ENCODE measurements around the gene STARD4. TPM values are rescaled to one million over a fixed set of nuclear protein-coding genes. Genes with fewer than 3 reads are reported as not detected.
A peak's percentile ranks its signal among the peaks of the same experiment; 100 is the strongest.

The STARD4 gene
- total RNA-seq, 4 donors from 2014 or later: 8.5 to 21.3 (median 12.1) TPM

GRCh38 chr5:111511831-111512374, 432 bp downstream of the STARD4 start:
- no peaks in the 10 kb centered on the region for H3K36me3 ChIP-seq
- peak; percentile 17 to 21 for DNase-seq (ENCODE audit: low spot score in 2 of 2)

DNA sequence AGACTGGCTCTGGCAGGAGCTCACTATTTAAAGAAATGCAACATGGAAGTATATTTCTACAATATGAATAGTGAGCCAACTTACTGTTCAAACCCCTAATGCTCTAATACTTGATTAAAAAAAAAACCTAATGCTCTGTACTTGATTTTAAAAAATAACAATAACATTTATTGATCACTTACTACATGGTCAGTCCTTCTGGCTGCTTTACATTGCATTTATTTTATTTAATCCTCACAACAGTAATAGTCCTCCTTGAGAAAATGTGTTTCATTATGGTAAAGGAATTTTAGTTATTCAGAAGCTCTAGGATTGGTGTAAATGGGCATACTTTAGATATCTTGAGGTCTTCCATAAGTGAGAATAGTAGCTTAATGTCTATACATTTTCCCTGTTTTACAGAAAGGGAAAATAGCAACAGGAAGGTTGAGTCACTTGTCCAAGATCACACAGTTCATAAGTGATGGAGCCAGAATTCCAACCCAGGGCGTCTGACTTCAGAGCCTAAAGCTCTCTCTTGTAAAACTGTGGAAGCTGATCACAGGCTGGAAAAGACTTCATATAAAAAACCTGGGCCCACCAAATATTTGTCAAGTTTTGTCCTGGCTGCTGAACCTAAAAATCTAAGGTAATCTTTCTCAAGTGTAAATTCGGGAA, 1.0 kb downstream of the STARD4 start:
- Histone ChIP-seq H3K4me3 (peak overlapping the region; percentile 78 to 90 (median 83)), H3K36me3 (no peaks in the 10 kb centered on the region), H3K4me1 (peaks cover 0 to 33% (median 1%) of the 10 kb centered on the region in 4 donors), H3K27ac (peak overlapping the region; percentile 87 to 94 (median 90)), H3K27me3 (no peaks in the 10 kb centered on the region), H3K9me3 (no peaks in the 10 kb centered on the region)
- 2 to 3% methylated on average over 2 of the region's 2 CpGs for WGBS, 2 donors
- DNase-seq (ENCODE audit: low spot score in 2 of 2): no peak
- TF ChIP-seq POLR2A (IDR thresholded peaks at IDR 0.05) (no peak), EP300 (IDR thresholded peaks at IDR 0.05) (no peak), CTCF (IDR thresholded peaks at IDR 0.05) (no peak)

More at GRCh38 chr5:111511831-111512374, 432 bp downstream of the STARD4 start:
- peaks cover 0 to 33% (median 1%) of the 10 kb centered on the region in 4 donors for H3K4me1 ChIP-seq
- TF ChIP-seq CTCF (IDR thresholded peaks at IDR 0.05): no peak
- TF ChIP-seq EP300 (IDR thresholded peaks at IDR 0.05): no peak
- no peak for TF ChIP-seq POLR2A (IDR thresholded peaks at IDR 0.05)
- H3K27ac ChIP-seq: peak overlapping the region; percentile 87 to 94 (median 90)
- H3K9me3 ChIP-seq: no peaks in the 10 kb centered on the region
- peak overlapping the region; percentile 78 to 90 (median 83) for H3K4me3 ChIP-seq
- H3K27me3 ChIP-seq: no peaks in the 10 kb centered on the region
- 1% methylated on average over 25 to 26 of the region's 32 CpGs for WGBS, 2 donors

DNA sequence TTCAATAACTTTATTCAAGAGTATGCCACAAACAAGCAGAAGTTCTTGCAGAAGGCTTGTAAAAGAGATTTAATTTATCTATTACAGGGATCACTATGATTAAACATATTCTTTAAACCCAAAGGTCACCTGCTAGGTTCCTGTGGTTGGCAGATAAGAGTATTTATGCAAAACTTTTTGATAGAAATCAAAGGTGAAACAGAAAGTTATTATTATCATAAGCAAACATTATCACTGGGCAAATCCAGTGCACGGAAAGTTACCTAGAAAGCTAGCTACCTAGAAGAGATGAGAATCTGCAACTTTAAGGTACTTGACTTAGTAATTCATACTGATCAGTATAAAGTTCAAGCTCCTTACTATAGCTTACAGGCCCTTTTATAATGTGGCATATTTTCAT, 3.2 kb downstream of the STARD4 start:
- H3K27me3 ChIP-seq: no peaks in the 10 kb centered on the region
- H3K9me3 ChIP-seq: no peaks in the 10 kb centered on the region
- no peak for DNase-seq (ENCODE audit: low spot score in 2 of 2)
- H3K4me3 ChIP-seq: no peak overlapping the region
- no peak overlapping the region for H3K27ac ChIP-seq
- WGBS, 2 donors: 84 to 87% methylated on average over 1 of the region's 1 CpG
- no peaks in the 10 kb centered on the region for H3K36me3 ChIP-seq
- peaks cover 0 to 38% (median 1%) of the 10 kb centered on the region in 4 donors for H3K4me1 ChIP-seq
- no peak for TF ChIP-seq CTCF (IDR thresholded peaks at IDR 0.05)
- no peak for TF ChIP-seq EP300 (IDR thresholded peaks at IDR 0.05)
- TF ChIP-seq POLR2A (IDR thresholded peaks at IDR 0.05): no peak

- no peak overlapping the region for H3K27ac ChIP-seq
- 94 to 95% methylated on average over 4 of the region's 4 CpGs for WGBS, 2 donors
- DNase-seq (ENCODE audit: low spot score in 2 of 2): no peak
- peaks cover 0 to 27% (median 1%) of the 10 kb centered on the region in 4 donors for H3K4me1 ChIP-seq
- H3K36me3 ChIP-seq: no peaks in the 10 kb centered on the region
- no peaks in the 10 kb centered on the region for H3K9me3 ChIP-seq
- no peaks in the 10 kb centered on the region for H3K27me3 ChIP-seq
- no peak overlapping the region for H3K4me3 ChIP-seq
- TF ChIP-seq CTCF (IDR thresholded peaks at IDR 0.05) (no peak), EP300 (IDR thresholded peaks at IDR 0.05) (no peak), POLR2A (IDR thresholded peaks at IDR 0.05) (no peak)
Measured at GRCh38 chr5:111507276-111507675, 5.1 kb downstream of the STARD4 start.

DNA sequence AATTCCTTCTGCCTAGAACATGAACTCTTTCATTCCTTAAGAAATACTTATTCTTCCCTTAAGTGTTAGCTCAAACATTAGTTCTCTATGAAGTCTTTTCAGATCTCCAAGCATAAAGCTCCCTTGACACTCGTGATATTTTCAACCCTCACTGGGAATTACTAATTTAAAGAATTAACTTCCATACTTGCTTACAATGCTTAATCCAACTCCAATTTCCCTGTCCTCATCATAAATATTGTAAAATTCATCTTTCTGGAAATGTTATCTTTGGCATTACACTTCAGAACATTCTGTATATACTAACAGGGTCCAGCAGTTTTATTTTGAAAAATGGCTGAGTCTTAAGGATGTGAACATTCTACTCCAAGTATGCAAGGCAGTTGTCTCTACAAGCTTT, 7.2 kb downstream of the STARD4 start:
- DNase-seq (ENCODE audit: low spot score in 2 of 2): no peak
- Histone ChIP-seq H3K27ac (peak overlapping the region in 1 of 4 donors; percentile 14), H3K27me3 (no peaks in the 10 kb centered on the region), H3K4me1 (peaks cover 0 to 11% (median under 1%) of the 10 kb centered on the region in 4 donors), H3K4me3 (no peak overlapping the region), H3K36me3 (no peaks in the 10 kb centered on the region), H3K9me3 (no peaks in the 10 kb centered on the region)
- TF ChIP-seq POLR2A (IDR thresholded peaks at IDR 0.05) (no peak), CTCF (IDR thresholded peaks at IDR 0.05) (no peak), EP300 (IDR thresholded peaks at IDR 0.05) (no peak)
- WGBS, 2 donors: 43 to 45% methylated on average over 1 of the region's 1 CpG

Data from tibial nerve (tissue), 4 donors.